ENCODE data around the gene UBE2M. TPM values are rescaled to one million over a fixed set of nuclear protein-coding genes. Genes with fewer than 3 reads are reported as not detected.

The UBE2M gene
- total and polyA plus RNA-seq, 10 donors: 19.1 to 66.9 (median 40.4) TPM

GRCh38 chr19:58561373-58562121 lies 3.1 kb upstream of the UBE2M start:
- Histone ChIP-seq H3K27ac (peak overlapping the region in 3 of 8 donors; percentile 57 to 70 (median 66)), H3K9me3 (no peaks in the 10 kb centered on the region), H3K36me3 (peaks cover 0 to 12% (median 7%) of the 10 kb centered on the region in 6 donors), H3K27me3 (replicated peaks in 1 of 7) (peaks cover 0 to 27% (median 0%) of the 10 kb centered on the region in 7 donors), H3K4me3 (peak overlapping the region in 7 of 8 donors; percentile 38 to 70 (median 49)), H3K4me1 (peaks cover 39 to 66% (median 51%) of the 10 kb centered on the region in 6 donors)
- intact Hi-C loops (cut with DNase I; ENCODE audit: low total_unique reads): no loop called here
- WGBS, 5 donors: 64 to 73% (median 69%) methylated on average over 7 to 16 of the region's 16 CpGs
- DNase-seq: peak; percentile 78
- TF ChIP-seq POLR2A (IDR thresholded peaks at IDR 0.05) (no peak), CTCF (IDR thresholded peaks at IDR 0.05 in 8 of 11, conservative IDR thresholded peaks at IDR 0.05 in 3 of 11) (no peak), POLR2AphosphoS5 (IDR thresholded peaks at IDR 0.05) (no peak)

GRCh38 chr19:58560921-58561320 lies 2.5 kb upstream of the UBE2M start:
- H3K4me3 ChIP-seq: no peak overlapping the region
- DNase-seq: peak; percentile 71
- H3K9me3 ChIP-seq: no peaks in the 10 kb centered on the region
- H3K27ac ChIP-seq: no peak overlapping the region
- H3K36me3 ChIP-seq: peaks cover 0 to 13% (median 11%) of the 10 kb centered on the region in 6 donors
- intact Hi-C loops (cut with DNase I; ENCODE audit: low total_unique reads): no loop called here
- H3K4me1 ChIP-seq: peaks cover 43 to 72% (median 57%) of the 10 kb centered on the region in 6 donors
- no peak for TF ChIP-seq POLR2A (IDR thresholded peaks at IDR 0.05)
- TF ChIP-seq CTCF (IDR thresholded peaks at IDR 0.05 in 8 of 11, conservative IDR thresholded peaks at IDR 0.05 in 3 of 11): no peak
- no peak for TF ChIP-seq POLR2AphosphoS5 (IDR thresholded peaks at IDR 0.05)
- H3K27me3 ChIP-seq (replicated peaks in 1 of 7): peaks cover 0 to 27% (median 0%) of the 10 kb centered on the region in 7 donors

GRCh38 chr19:58560007-58560887 lies 1.8 kb upstream of the UBE2M start:
- TF ChIP-seq POLR2AphosphoS5 (IDR thresholded peaks at IDR 0.05): no peak
- TF ChIP-seq CTCF (IDR thresholded peaks at IDR 0.05 in 8 of 11, conservative IDR thresholded peaks at IDR 0.05 in 3 of 11): no peak
- no peak for TF ChIP-seq POLR2A (IDR thresholded peaks at IDR 0.05)
- intact Hi-C loops (cut with DNase I; ENCODE audit: low total_unique reads): no loop called here
- H3K27me3 ChIP-seq (replicated peaks in 1 of 7): peaks cover 0 to 27% (median 0%) of the 10 kb centered on the region in 7 donors
- H3K9me3 ChIP-seq: no peaks in the 10 kb centered on the region
- peak overlapping the region in 7 of 8 donors; percentile 48 to 90 (median 62) for H3K4me3 ChIP-seq
- H3K27ac ChIP-seq: peak overlapping the region; percentile 95 to 100 (median 99)
- 80 to 88% (median 87%) methylated on average over 8 of the region's 8 CpGs for WGBS, 5 donors
- peak; percentile 78 for DNase-seq
- H3K36me3 ChIP-seq: peaks cover 0 to 19% (median 15%) of the 10 kb centered on the region in 6 donors
- H3K4me1 ChIP-seq: peaks cover 49 to 79% (median 63%) of the 10 kb centered on the region in 6 donors
